Astrocyte of the hippocampus (primary cell): Measurements from ENCODE around the gene SLC6A4.
"Not testable (repeated sequence)": the region's sequence is repeated elsewhere in the genome, so short reads cannot be mapped to it uniquely, and the experiment has no call there.

Source experiments
- DNase-seq: peaks from one replicate; pipeline ENCODE4 v3.0.0; 2011; ENCODE audit warnings: low read depth, low spot score

Gene SLC6A4

GRCh38 chr17:30174556-30174955, 60.9 kb downstream of the SLC6A4 start:
- DNase-seq, result no peak

- no peak for DNase-seq
Measured at GRCh38 chr17:30173649-30174048, 61.8 kb downstream of the SLC6A4 start.

- DNase-seq, result no peak
Measured at GRCh38 chr17:30172560-30172959, 62.9 kb downstream of the SLC6A4 start.

GRCh38 chr17:30170415-30170987, 65.0 kb downstream of the SLC6A4 start:
- DNase-seq, result no peak

GRCh38 chr17:30165960-30166359, 69.5 kb downstream of the SLC6A4 start:
- DNase-seq, result no peak

- DNase-seq, result no peak
Measured at GRCh38 chr17:30165147-30165546, 70.3 kb downstream of the SLC6A4 start.

GRCh38 chr17:30164531-30164930, 71.0 kb downstream of the SLC6A4 start:
- no peak for DNase-seq

GRCh38 chr17:30161601-30162000, 73.9 kb downstream of the SLC6A4 start:
- DNase-seq, result no peak

- no peak for DNase-seq
Measured at GRCh38 chr17:30160419-30161172, 74.9 kb downstream of the SLC6A4 start.

GRCh38 chr17:30158896-30159625, 76.4 kb downstream of the SLC6A4 start:
- no peak for DNase-seq

GRCh38 chr17:30155389-30155788, 80.1 kb downstream of the SLC6A4 start:
- DNase-seq, result no peak

GRCh38 chr17:30153463-30153862, 82.0 kb downstream of the SLC6A4 start:
- no peak for DNase-seq

- DNase-seq, result no peak
Measured at GRCh38 chr17:30151471-30151870, 84.0 kb downstream of the SLC6A4 start.

- no peak for DNase-seq
Measured at GRCh38 chr17:30148376-30148775, 87.1 kb downstream of the SLC6A4 start.

- not testable (repeated sequence) for DNase-seq
Measured at GRCh38 chr17:30147860-30148259, 87.6 kb downstream of the SLC6A4 start.
